GM21526 (cell line): Measurements from ENCODE around the gene TMEM203.
"Not testable (repeated sequence)": the region's sequence is repeated elsewhere in the genome, so short reads cannot be mapped to it uniquely, and the experiment has no call there.

Source experiments
- ATAC-seq: cut with Tn5 transposase; IDR thresholded peaks from one replicate; pipeline ENCODE4 v1.9.1; 2021; ENCODE audit warnings: moderate library complexity; ENCODE audit not compliant: unreplicated experiment, low FRiP score

The TMEM203 gene

GRCh38 chr9:137205126-137206069 is at the start of gene TMEM203, which contains the start of gene NDOR1:
TMEM203 (minus strand) TSS chr9:137205648; CDS start chr9:137205414, 234 bp downstream.
NDOR1 (plus strand) TSS chr9:137205700; CDS start chr9:137205778, 78 bp downstream.
- peak; percentile 45 for ATAC-seq

- peak; percentile 52 for ATAC-seq
Observed at GRCh38 chr9:137254624-137255447, 49.4 kb upstream of the TMEM203 start, which contains the start of gene NELFB. NELFB (plus strand) TSS chr9:137255327.

- ATAC-seq, result no peak
Observed at GRCh38 chr9:137253717-137254623, 48.5 kb upstream of the TMEM203 start.

GRCh38 chr9:137252555-137253506 is 47.4 kb upstream of the TMEM203 start:
- ATAC-seq, result no peak

- no peak for ATAC-seq
Observed at GRCh38 chr9:137251490-137252268, 46.2 kb upstream of the TMEM203 start.

GRCh38 chr9:137251194-137251461 is 45.7 kb upstream of the TMEM203 start, which contains the start of gene STPG3:
STPG3 (plus strand) TSS chr9:137251286; CDS start chr9:137251287, 1 bp downstream.
- ATAC-seq, result no peak

GRCh38 chr9:137250329-137251193 is 45.1 kb upstream of the TMEM203 start:
- no peak for ATAC-seq

- no peak for ATAC-seq
Observed at GRCh38 chr9:137247916-137248175, 42.4 kb upstream of the TMEM203 start.

GRCh38 chr9:137247135-137247915 is 41.9 kb upstream of the TMEM203 start:
- ATAC-seq, result no peak

- no peak for ATAC-seq
Observed at GRCh38 chr9:137245450-137246421, 40.3 kb upstream of the TMEM203 start.

GRCh38 chr9:137244486-137245449 is 39.3 kb upstream of the TMEM203 start:
- ATAC-seq, result no peak

- no peak for ATAC-seq
Observed at GRCh38 chr9:137243626-137244485, 38.4 kb upstream of the TMEM203 start.

GRCh38 chr9:137243266-137243625 is 37.8 kb upstream of the TMEM203 start:
- not testable (repeated sequence) for ATAC-seq
